ENCODE results near the gene SOHLH1.

Gene SOHLH1

DNA sequence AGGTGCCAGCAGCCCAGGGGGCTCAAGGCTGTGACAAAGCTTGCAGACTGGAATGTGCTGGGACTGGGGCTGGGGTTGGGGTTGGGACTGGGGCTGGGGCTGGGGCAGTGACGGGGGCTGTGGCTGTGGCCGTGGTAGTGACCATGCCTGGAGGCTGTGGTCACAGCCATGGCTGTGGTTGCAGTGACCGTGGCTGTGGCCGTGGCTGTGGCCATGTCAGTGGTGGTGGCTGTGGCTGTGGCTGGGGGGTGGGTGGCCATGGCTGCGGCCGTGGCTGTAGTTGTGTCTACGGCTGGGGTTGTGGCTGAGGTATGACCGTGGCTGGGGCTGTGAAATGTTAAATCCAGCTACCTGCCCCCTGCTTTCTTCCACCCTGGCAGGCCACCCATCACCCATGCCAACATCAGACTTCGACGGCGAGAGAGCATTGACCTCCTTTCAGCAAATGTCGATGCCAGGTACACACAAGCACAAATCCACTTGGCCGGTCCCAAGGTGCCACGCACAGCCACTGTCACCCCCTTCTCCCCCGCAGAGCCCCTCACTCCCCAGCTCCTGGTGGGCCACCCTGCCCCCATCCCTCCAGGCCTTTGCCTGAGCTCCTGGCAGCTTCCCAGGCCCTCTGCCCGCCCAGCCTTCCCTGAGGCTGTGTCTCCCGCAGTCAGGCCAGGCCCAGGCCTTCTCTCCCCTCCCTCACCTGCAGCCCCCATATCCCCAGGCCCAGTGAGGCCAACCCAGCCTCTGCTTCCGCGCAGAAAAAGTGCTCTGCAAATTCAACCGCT, 20.9 kb downstream of the SOHLH1 start:
- no peak for TF ChIP-seq ZBTB21 (tag by site-specific recombination; IDR thresholded peaks at IDR 0.05)
- TF ChIP-seq ZNF335 (tag by site-specific recombination; conservative IDR thresholded peaks at IDR 0.05), result no peak
- no peak for TF ChIP-seq ZNF571 (tag by site-specific recombination; IDR thresholded peaks at IDR 0.05)
- TF ChIP-seq ZNF404 (tag by site-specific recombination; IDR thresholded peaks at IDR 0.05), result no peak
- TF ChIP-seq ZNF140 (tag by site-specific recombination; IDR thresholded peaks at IDR 0.05), result no peak
- TF ChIP-seq, protein P1, sequence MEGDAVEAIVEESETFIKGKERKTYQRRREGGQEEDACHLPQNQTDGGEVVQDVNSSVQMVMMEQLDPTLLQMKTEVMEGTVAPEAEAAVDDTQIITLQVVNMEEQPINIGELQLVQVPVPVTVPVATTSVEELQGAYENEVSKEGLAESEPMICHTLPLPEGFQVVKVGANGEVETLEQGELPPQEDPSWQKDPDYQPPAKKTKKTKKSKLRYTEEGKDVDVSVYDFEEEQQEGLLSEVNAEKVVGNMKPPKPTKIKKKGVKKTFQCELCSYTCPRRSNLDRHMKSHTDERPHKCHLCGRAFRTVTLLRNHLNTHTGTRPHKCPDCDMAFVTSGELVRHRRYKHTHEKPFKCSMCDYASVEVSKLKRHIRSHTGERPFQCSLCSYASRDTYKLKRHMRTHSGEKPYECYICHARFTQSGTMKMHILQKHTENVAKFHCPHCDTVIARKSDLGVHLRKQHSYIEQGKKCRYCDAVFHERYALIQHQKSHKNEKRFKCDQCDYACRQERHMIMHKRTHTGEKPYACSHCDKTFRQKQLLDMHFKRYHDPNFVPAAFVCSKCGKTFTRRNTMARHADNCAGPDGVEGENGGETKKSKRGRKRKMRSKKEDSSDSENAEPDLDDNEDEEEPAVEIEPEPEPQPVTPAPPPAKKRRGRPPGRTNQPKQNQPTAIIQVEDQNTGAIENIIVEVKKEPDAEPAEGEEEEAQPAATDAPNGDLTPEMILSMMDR (tag by site-specific recombination; IDR thresholded peaks at IDR 0.05), result no peak
- no peak for TF ChIP-seq ZNF600 (tag by site-specific recombination; IDR thresholded peaks at IDR 0.05)
- no peak for TF ChIP-seq ZNF623 (tag by site-specific recombination; IDR thresholded peaks at IDR 0.05)
- TF ChIP-seq ZNF701 (tag by site-specific recombination; IDR thresholded peaks at IDR 0.05), result no peak
- TF ChIP-seq IKZF3 (tag by site-specific recombination; IDR thresholded peaks at IDR 0.05), result no peak
- TF ChIP-seq KLF8 (tag by site-specific recombination; IDR thresholded peaks at IDR 0.05), result no peak
- no peak for TF ChIP-seq ZNF214 (tag by site-specific recombination; IDR thresholded peaks at IDR 0.05; ENCODE audit: borderline replicate concordance)
- no peak for TF ChIP-seq ZNF354C (tag by site-specific recombination; IDR thresholded peaks at IDR 0.05; ENCODE audit: borderline replicate concordance, low read depth)
- no peak for TF ChIP-seq ZNF707 (tag by site-specific recombination; IDR thresholded peaks at IDR 0.05)
- TF ChIP-seq GLI2 (tag by site-specific recombination; IDR thresholded peaks at IDR 0.05; ENCODE audit: borderline replicate concordance, low read depth), result no peak
- ChIA-PET POLR2A (no interaction called here), CTCF (interaction anchor here (1.3 kb wide), 1 partner anchor 24 kb away, joined by 4 read pairs; no protein-coding TSS in a partner anchor)
- Histone ChIP-seq H3K27ac (ENCODE audit: extremely low read depth, low read depth, low read length) (no peak overlapping the region), H3K4me3 (ENCODE audit: low read depth, low read length) (no peak overlapping the region), H3K36me3 (ENCODE audit: control insufficient read depth in 2 of 2, insufficient read depth in 1 of 2, low read length in 2 of 2) (no peaks in the 10 kb centered on the region), H3K4me1 (ENCODE audit: control insufficient read depth, insufficient read depth, low read length) (no peaks in the 10 kb centered on the region), H3K9me3 (ENCODE audit: control insufficient read depth, insufficient read depth, low read depth, low read length) (no peaks in the 10 kb centered on the region)

DNA sequence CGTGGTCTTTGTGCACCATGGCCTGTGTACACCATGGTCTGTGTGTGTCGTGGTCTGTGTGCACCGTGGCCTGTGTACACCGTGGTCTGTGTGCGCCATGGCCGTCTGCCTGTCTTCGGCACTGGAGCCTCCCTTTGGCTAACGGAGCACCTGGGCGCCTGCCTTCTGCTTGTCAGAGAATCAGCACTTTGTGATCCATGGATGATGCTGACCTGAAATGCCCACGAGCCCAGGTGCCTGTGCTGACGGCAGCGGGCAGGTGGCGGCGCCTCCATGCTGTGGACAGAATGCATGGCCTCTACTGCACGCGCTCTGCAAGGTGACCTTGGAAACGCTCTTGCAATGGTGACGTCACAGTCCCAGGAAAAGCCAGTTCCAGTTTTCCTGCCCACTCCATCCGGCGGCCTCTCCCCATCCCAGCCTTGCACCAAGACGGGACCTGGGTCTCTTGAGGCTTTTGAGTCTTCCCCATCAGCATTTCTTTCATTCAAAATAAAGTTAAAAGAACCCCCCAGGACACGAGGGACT, 21.6 kb downstream of the SOHLH1 start:
- ChIA-PET CTCF (interaction anchor here (1.3 kb wide), 1 partner anchor 25 kb away, joined by 4 read pairs; no protein-coding TSS in a partner anchor), POLR2A (no interaction called here)
- Histone ChIP-seq H3K36me3 (ENCODE audit: control insufficient read depth in 2 of 2, insufficient read depth in 1 of 2, low read length in 2 of 2) (no peaks in the 10 kb centered on the region), H3K4me1 (ENCODE audit: control insufficient read depth, insufficient read depth, low read length) (no peaks in the 10 kb centered on the region), H3K9me3 (ENCODE audit: control insufficient read depth, insufficient read depth, low read depth, low read length) (no peaks in the 10 kb centered on the region), H3K4me3 (ENCODE audit: low read depth, low read length) (no peak overlapping the region), H3K27ac (ENCODE audit: extremely low read depth, low read depth, low read length) (no peak overlapping the region)
- TF ChIP-seq, protein P2, sequence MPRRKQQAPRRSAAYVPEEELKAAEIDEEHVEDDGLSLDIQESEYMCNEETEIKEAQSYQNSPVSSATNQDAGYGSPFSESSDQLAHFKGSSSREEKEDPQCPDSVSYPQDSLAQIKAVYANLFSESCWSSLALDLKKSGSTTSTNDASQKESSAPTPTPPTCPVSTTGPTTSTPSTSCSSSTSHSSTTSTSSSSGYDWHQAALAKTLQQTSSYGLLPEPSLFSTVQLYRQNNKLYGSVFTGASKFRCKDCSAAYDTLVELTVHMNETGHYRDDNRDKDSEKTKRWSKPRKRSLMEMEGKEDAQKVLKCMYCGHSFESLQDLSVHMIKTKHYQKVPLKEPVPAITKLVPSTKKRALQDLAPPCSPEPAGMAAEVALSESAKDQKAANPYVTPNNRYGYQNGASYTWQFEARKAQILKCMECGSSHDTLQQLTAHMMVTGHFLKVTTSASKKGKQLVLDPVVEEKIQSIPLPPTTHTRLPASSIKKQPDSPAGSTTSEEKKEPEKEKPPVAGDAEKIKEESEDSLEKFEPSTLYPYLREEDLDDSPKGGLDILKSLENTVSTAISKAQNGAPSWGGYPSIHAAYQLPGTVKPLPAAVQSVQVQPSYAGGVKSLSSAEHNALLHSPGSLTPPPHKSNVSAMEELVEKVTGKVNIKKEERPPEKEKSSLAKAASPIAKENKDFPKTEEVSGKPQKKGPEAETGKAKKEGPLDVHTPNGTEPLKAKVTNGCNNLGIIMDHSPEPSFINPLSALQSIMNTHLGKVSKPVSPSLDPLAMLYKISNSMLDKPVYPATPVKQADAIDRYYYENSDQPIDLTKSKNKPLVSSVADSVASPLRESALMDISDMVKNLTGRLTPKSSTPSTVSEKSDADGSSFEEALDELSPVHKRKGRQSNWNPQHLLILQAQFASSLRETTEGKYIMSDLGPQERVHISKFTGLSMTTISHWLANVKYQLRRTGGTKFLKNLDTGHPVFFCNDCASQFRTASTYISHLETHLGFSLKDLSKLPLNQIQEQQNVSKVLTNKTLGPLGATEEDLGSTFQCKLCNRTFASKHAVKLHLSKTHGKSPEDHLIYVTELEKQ (tag by site-specific recombination; IDR thresholded peaks at IDR 0.05; ENCODE audit: borderline replicate concordance), result no peak
- TF ChIP-seq, protein P3, sequence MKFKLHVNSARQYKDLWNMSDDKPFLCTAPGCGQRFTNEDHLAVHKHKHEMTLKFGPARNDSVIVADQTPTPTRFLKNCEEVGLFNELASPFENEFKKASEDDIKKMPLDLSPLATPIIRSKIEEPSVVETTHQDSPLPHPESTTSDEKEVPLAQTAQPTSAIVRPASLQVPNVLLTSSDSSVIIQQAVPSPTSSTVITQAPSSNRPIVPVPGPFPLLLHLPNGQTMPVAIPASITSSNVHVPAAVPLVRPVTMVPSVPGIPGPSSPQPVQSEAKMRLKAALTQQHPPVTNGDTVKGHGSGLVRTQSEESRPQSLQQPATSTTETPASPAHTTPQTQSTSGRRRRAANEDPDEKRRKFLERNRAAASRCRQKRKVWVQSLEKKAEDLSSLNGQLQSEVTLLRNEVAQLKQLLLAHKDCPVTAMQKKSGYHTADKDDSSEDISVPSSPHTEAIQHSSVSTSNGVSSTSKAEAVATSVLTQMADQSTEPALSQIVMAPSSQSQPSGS (tag by site-specific recombination; IDR thresholded peaks at IDR 0.05; ENCODE audit: low read depth), result 0 out of 2 replicates have a peak, but pooled peaks have one; percentile 18
